ENCODE measurements around the gene MTOR. TPM values are rescaled to one million over a fixed set of nuclear protein-coding genes. Genes with fewer than 3 reads are reported as not detected.
"Not testable (repeated sequence)": the region's sequence is repeated elsewhere in the genome, so short reads cannot be mapped to it uniquely, and the experiment has no call there.

Gene MTOR
- total and polyA plus RNA-seq, 2 donors, result 25.2 to 31.3 TPM

- DNase-seq (ENCODE audit: low read depth in 6 of 9, low spot score in 9 of 9), result no peak
- H3K4me3 ChIP-seq (ENCODE audit: low read length in 2 of 2), result no peak overlapping the region
- H3K27ac ChIP-seq (ENCODE audit: low read depth in 1 of 2, low read length in 1 of 2), result no peak overlapping the region
- no peaks in the 10 kb centered on the region for H3K9me3 ChIP-seq (ENCODE audit: control insufficient read depth in 2 of 2, insufficient read depth in 1 of 2, low read length in 1 of 2)
- H3K36me3 ChIP-seq (ENCODE audit: control insufficient read depth in 2 of 2, insufficient read depth in 2 of 2, low read length in 1 of 2), result peaks cover 20 to 32% of the 10 kb centered on the region in 2 donors
- H3K4me1 ChIP-seq (ENCODE audit: control insufficient read depth in 2 of 2, insufficient read depth in 2 of 2, low read length in 2 of 2), result no peaks in the 10 kb centered on the region
- H3K27me3 ChIP-seq (ENCODE audit: control insufficient read depth in 2 of 2, insufficient read depth in 1 of 2, low read length in 1 of 2), result no peaks in the 10 kb centered on the region
- WGBS, result 100% methylated on average over 1 of the region's 1 CpG
Observed at GRCh38 chr1:11184973-11185372, 77.4 kb downstream of the MTOR start.

DNA sequence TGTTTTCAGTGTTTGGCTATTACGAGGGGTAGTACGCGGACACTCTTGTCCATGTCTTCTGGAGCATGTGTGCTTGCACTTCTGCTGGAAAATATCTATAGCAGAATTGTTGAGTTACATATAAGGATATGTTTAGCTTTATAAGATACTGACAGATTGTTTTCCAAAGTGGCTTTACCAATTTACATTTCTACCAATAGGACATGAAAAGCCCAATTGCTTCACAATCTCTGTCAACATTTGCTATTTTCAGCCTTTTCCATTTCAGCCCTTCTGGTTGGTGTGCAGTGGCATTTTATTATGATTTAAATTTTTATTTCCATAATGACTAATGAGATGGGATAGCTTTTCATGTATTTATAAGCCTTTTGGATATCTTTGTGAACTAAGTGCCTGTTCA lies 79.5 kb downstream of the MTOR start:
- no peaks in the 10 kb centered on the region for H3K9me3 ChIP-seq (ENCODE audit: control insufficient read depth in 2 of 2, insufficient read depth in 1 of 2, low read length in 1 of 2)
- H3K4me3 ChIP-seq (ENCODE audit: low read length in 2 of 2), result no peak overlapping the region
- H3K36me3 ChIP-seq (ENCODE audit: control insufficient read depth in 2 of 2, insufficient read depth in 2 of 2, low read length in 1 of 2), result peaks cover 22 to 27% of the 10 kb centered on the region in 2 donors
- H3K27ac ChIP-seq (ENCODE audit: low read depth in 1 of 2, low read length in 1 of 2), result no peak overlapping the region
- no peaks in the 10 kb centered on the region for H3K4me1 ChIP-seq (ENCODE audit: control insufficient read depth in 2 of 2, insufficient read depth in 2 of 2, low read length in 2 of 2)
- H3K27me3 ChIP-seq (ENCODE audit: control insufficient read depth in 2 of 2, insufficient read depth in 1 of 2, low read length in 1 of 2), result no peaks in the 10 kb centered on the region
- WGBS, result over 99% methylated on average over 3 of the region's 3 CpGs
- DNase-seq (ENCODE audit: low read depth in 6 of 9, low spot score in 9 of 9), result no peak

GRCh38 chr1:11180342-11180744 lies 82.0 kb downstream of the MTOR start:
- Histone ChIP-seq H3K4me1 (ENCODE audit: control insufficient read depth in 2 of 2, insufficient read depth in 2 of 2, low read length in 2 of 2) (no peaks in the 10 kb centered on the region), H3K36me3 (ENCODE audit: control insufficient read depth in 2 of 2, insufficient read depth in 2 of 2, low read length in 1 of 2) (peaks cover 21 to 22% of the 10 kb centered on the region in 2 donors), H3K27me3 (ENCODE audit: control insufficient read depth in 2 of 2, insufficient read depth in 1 of 2, low read length in 1 of 2) (no peaks in the 10 kb centered on the region), H3K9me3 (ENCODE audit: control insufficient read depth in 2 of 2, insufficient read depth in 1 of 2, low read length in 1 of 2) (no peaks in the 10 kb centered on the region), H3K27ac (ENCODE audit: low read depth in 1 of 2, low read length in 1 of 2) (no peak overlapping the region), H3K4me3 (ENCODE audit: low read length in 2 of 2) (no peak overlapping the region)
- no peak for DNase-seq (ENCODE audit: low read depth in 6 of 9, low spot score in 9 of 9)

DNA sequence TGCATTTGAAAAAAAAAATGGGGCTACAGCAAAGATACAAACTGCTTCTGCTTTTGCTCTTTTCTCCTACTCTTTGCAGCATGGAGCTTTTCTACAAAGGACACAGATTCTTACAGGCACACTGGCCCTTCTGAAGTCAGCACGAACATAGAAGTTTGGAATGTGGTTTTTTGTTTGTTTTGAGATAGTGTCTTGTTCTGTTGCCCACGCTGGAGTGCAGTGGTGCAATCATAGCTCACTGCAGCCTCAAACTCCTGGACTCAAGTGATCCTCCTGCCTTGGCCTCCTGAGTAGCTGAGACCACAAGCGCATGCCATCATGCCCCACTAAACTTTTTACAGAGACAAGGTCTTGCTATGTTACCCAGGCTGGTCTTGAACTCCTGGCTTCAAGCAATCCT lies 82.6 kb downstream of the MTOR start:
- not testable (repeated sequence) for DNase-seq (ENCODE audit: low read depth in 6 of 9, low spot score in 9 of 9); H3K9me3 ChIP-seq (ENCODE audit: control insufficient read depth in 2 of 2, insufficient read depth in 1 of 2, low read length in 1 of 2); H3K4me1 ChIP-seq (ENCODE audit: control insufficient read depth in 2 of 2, insufficient read depth in 2 of 2, low read length in 2 of 2); H3K27ac ChIP-seq (ENCODE audit: low read depth in 1 of 2, low read length in 1 of 2); H3K4me3 ChIP-seq (ENCODE audit: low read length in 2 of 2); H3K27me3 ChIP-seq (ENCODE audit: control insufficient read depth in 2 of 2, insufficient read depth in 1 of 2, low read length in 1 of 2)
- 80% methylated on average over 3 of the region's 3 CpGs for WGBS
- peaks cover 15 to 20% of the 10 kb centered on the region in 2 donors for H3K36me3 ChIP-seq (ENCODE audit: control insufficient read depth in 2 of 2, insufficient read depth in 2 of 2, low read length in 1 of 2)

GRCh38 chr1:11179125-11179524 lies 83.2 kb downstream of the MTOR start:
- H3K36me3 ChIP-seq (ENCODE audit: control insufficient read depth in 2 of 2, insufficient read depth in 2 of 2, low read length in 1 of 2), result peaks cover 9 to 20% of the 10 kb centered on the region in 2 donors
- no peak for DNase-seq (ENCODE audit: low read depth in 6 of 9, low spot score in 9 of 9)
- no peak overlapping the region for H3K27ac ChIP-seq (ENCODE audit: low read depth in 1 of 2, low read length in 1 of 2)
- no peak overlapping the region for H3K4me3 ChIP-seq (ENCODE audit: low read length in 2 of 2)
- no peaks in the 10 kb centered on the region for H3K4me1 ChIP-seq (ENCODE audit: control insufficient read depth in 2 of 2, insufficient read depth in 2 of 2, low read length in 2 of 2)
- H3K27me3 ChIP-seq (ENCODE audit: control insufficient read depth in 2 of 2, insufficient read depth in 1 of 2, low read length in 1 of 2), result no peaks in the 10 kb centered on the region
- H3K9me3 ChIP-seq (ENCODE audit: control insufficient read depth in 2 of 2, insufficient read depth in 1 of 2, low read length in 1 of 2), result no peaks in the 10 kb centered on the region

DNA sequence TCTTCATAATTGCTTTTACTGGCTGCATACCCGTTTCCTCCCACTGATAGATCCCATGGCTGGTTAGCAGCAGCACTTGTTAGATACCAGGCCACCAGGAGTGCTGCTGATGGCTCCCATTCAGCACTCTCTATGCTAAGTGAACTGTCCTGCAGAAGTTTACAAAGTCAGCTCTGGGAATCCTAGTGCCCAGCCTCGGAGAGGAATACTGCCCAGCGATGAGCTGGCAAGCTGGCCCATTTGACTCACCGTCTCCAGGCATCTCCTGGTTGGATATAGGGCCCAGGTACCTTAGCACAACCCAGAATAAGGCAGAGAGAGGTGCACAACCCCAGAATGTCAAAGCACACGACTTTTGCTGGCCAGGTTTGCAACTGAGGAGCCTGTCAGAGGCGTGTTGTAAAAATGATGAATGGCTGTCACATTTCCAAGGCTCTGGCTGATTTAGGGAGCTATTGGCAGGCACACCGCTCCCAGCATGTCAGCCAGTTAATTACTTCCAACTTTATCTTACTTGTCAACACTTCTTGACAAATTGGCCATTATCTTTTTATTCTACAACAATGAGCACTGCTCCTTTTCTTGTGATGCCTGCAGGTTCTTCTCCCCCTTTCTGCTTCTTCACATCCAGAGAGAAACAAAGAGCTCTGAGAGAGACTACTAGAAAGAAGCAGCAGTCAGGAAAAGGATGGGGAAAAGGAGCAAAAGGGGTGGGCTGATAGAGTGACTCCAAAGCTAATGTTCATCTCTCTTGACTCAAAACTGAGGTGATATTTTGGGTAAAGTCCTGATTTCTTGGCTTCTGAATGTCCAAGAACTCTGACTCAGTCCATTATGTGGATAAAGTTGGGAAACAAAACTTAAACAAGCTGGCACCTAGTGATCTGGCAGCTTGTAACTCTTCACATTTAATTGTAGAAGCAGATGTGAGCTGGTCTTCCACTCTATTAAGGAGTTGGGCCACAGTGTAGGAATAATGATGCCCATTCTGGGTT lies 84.0 kb downstream of the MTOR start:
- no peaks in the 10 kb centered on the region for H3K4me1 ChIP-seq (ENCODE audit: control insufficient read depth in 2 of 2, insufficient read depth in 2 of 2, low read length in 2 of 2)
- H3K27me3 ChIP-seq (ENCODE audit: control insufficient read depth in 2 of 2, insufficient read depth in 1 of 2, low read length in 1 of 2), result no peaks in the 10 kb centered on the region
- no peak overlapping the region for H3K27ac ChIP-seq (ENCODE audit: low read depth in 1 of 2, low read length in 1 of 2)
- no peak overlapping the region for H3K4me3 ChIP-seq (ENCODE audit: low read length in 2 of 2)
- no peaks in the 10 kb centered on the region for H3K9me3 ChIP-seq (ENCODE audit: control insufficient read depth in 2 of 2, insufficient read depth in 1 of 2, low read length in 1 of 2)
- 94% methylated on average over 7 of the region's 7 CpGs for WGBS
- H3K36me3 ChIP-seq (ENCODE audit: control insufficient read depth in 2 of 2, insufficient read depth in 2 of 2, low read length in 1 of 2), result peaks cover 8 to 20% of the 10 kb centered on the region in 2 donors
- DNase-seq (ENCODE audit: low read depth in 6 of 9, low spot score in 9 of 9), result no peak

- no peaks in the 10 kb centered on the region for H3K9me3 ChIP-seq (ENCODE audit: control insufficient read depth in 2 of 2, insufficient read depth in 1 of 2, low read length in 1 of 2)
- H3K27me3 ChIP-seq (ENCODE audit: control insufficient read depth in 2 of 2, insufficient read depth in 1 of 2, low read length in 1 of 2), result no peaks in the 10 kb centered on the region
- DNase-seq (ENCODE audit: low read depth in 6 of 9, low spot score in 9 of 9), result no peak
- no peaks in the 10 kb centered on the region for H3K4me1 ChIP-seq (ENCODE audit: control insufficient read depth in 2 of 2, insufficient read depth in 2 of 2, low read length in 2 of 2)
- H3K27ac ChIP-seq (ENCODE audit: low read depth in 1 of 2, low read length in 1 of 2), result no peak overlapping the region
- H3K36me3 ChIP-seq (ENCODE audit: control insufficient read depth in 2 of 2, insufficient read depth in 2 of 2, low read length in 1 of 2), result peaks cover 8 to 20% of the 10 kb centered on the region in 2 donors
- WGBS, result 98% methylated on average over 11 of the region's 11 CpGs
- H3K4me3 ChIP-seq (ENCODE audit: low read length in 2 of 2), result no peak overlapping the region
Observed at GRCh38 chr1:11176081-11176706, 86.2 kb downstream of the MTOR start.

DNA sequence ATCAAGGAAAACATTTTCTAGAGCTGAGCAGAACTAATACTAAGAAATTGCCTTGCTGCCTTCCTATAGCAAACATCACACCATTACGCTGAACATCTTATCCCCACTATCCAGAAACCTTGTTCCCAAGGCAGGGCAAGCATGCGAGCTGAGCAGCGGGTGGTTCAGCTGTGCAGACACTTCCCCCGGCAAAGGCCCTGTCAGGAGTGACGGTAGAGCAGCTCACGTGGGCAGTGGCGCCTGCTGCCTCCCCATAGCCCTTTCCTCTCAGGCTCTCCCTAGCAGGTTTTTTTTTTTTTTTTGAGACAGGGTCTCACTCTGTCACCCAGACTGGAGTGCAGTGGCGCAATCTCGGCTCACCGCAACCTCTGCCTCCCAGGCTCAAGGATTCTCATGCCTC lies 86.9 kb downstream of the MTOR start:
- Histone ChIP-seq H3K27ac (ENCODE audit: low read depth in 1 of 2, low read length in 1 of 2) (no peak overlapping the region), H3K9me3 (ENCODE audit: control insufficient read depth in 2 of 2, insufficient read depth in 1 of 2, low read length in 1 of 2) (no peaks in the 10 kb centered on the region), H3K36me3 (ENCODE audit: control insufficient read depth in 2 of 2, insufficient read depth in 2 of 2, low read length in 1 of 2) (peaks cover 8 to 20% of the 10 kb centered on the region in 2 donors), H3K4me3 (ENCODE audit: low read length in 2 of 2) (no peak overlapping the region), H3K27me3 (ENCODE audit: control insufficient read depth in 2 of 2, insufficient read depth in 1 of 2, low read length in 1 of 2) (no peaks in the 10 kb centered on the region), H3K4me1 (ENCODE audit: control insufficient read depth in 2 of 2, insufficient read depth in 2 of 2, low read length in 2 of 2) (no peaks in the 10 kb centered on the region)
- DNase-seq (ENCODE audit: low read depth in 6 of 9, low spot score in 9 of 9), result no peak
- WGBS, result 99% methylated on average over 10 of the region's 10 CpGs

- Histone ChIP-seq H3K4me1 (ENCODE audit: control insufficient read depth in 2 of 2, insufficient read depth in 2 of 2, low read length in 2 of 2) (no peaks in the 10 kb centered on the region), H3K36me3 (ENCODE audit: control insufficient read depth in 2 of 2, insufficient read depth in 2 of 2, low read length in 1 of 2) (peaks cover 3 to 11% of the 10 kb centered on the region in 2 donors), H3K27me3 (ENCODE audit: control insufficient read depth in 2 of 2, insufficient read depth in 1 of 2, low read length in 1 of 2) (no peaks in the 10 kb centered on the region), H3K9me3 (ENCODE audit: control insufficient read depth in 2 of 2, insufficient read depth in 1 of 2, low read length in 1 of 2) (no peaks in the 10 kb centered on the region), H3K4me3 (ENCODE audit: low read length in 2 of 2) (no peak overlapping the region), H3K27ac (ENCODE audit: low read depth in 1 of 2, low read length in 1 of 2) (no peak overlapping the region)
- WGBS, result 95% methylated on average over 7 of the region's 7 CpGs
- no peak for DNase-seq (ENCODE audit: low read depth in 6 of 9, low spot score in 9 of 9)
Observed at GRCh38 chr1:11174261-11174942, 87.9 kb downstream of the MTOR start.

Data from thymus (tissue), 11 donors.